ENCODE data around the gene ABCF2.
A peak's percentile ranks its signal among the peaks of the same experiment; 100 is the strongest.

ABCF2 gene

DNA sequence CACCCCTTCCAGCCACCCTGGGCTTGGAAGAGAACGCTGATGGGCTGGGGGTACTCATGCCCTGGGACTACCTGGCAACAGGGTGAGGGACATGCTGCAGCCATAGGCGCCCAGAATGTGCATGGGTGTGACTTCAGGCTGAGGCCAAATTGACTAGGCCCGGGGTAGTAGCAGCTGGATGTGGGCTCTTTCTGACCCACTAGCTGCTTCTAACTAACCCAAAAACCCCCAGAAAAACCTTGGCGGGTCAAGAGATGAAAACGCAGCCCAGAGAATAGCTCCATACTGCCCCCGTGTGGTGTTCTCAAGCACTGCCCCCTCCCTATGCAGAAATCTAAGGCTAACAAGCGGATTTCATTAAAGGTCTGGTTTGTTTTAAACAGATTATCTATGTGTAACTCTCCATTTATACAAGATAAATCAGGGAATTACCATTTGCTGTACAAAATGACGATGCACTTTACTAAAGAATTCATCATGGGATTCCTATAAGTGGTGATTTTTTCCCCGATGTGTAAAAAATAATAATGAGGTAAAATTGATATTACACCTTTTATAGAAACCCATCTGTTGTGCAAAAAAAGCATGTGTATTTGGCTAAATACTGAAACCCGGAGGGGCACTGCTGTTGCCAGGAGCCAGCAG, 17.3 kb upstream of the ABCF2 start:
- H3K4me1 ChIP-seq (ENCODE audit: control insufficient read depth, insufficient read depth, low read length): peaks cover 39% of the 10 kb centered on the region
- no peaks in the 10 kb centered on the region for H3K9me3 ChIP-seq (ENCODE audit: control insufficient read depth, low read length)
- H3K36me3 ChIP-seq (ENCODE audit: control insufficient read depth, insufficient read depth, low read length): no peaks in the 10 kb centered on the region
- no peak overlapping the region for H3K9ac ChIP-seq (ENCODE audit: low read length)
- no peak overlapping the region for H3K4me3 ChIP-seq (ENCODE audit: low read length)
- H3K27me3 ChIP-seq (ENCODE audit: control insufficient read depth, insufficient read depth, low read length): peaks cover 51% of the 10 kb centered on the region

GRCh38 chr7:151243408-151244195, 16.6 kb upstream of the ABCF2 start:
- Histone ChIP-seq H3K9ac (ENCODE audit: low read length) (peak overlapping the region; percentile 4), H3K4me1 (ENCODE audit: control insufficient read depth, insufficient read depth, low read length) (peaks cover 34% of the 10 kb centered on the region)

GRCh38 chr7:151243045-151243349, 16.0 kb upstream of the ABCF2 start:
- peaks cover 49% of the 10 kb centered on the region for H3K27me3 ChIP-seq (ENCODE audit: control insufficient read depth, insufficient read depth, low read length)
- no peaks in the 10 kb centered on the region for H3K9me3 ChIP-seq (ENCODE audit: control insufficient read depth, low read length)
- peak overlapping the region; percentile 4 for H3K9ac ChIP-seq (ENCODE audit: low read length)
- no peak overlapping the region for H3K4me3 ChIP-seq (ENCODE audit: low read length)
- H3K4me1 ChIP-seq (ENCODE audit: control insufficient read depth, insufficient read depth, low read length): peaks cover 30% of the 10 kb centered on the region
- peaks cover under 1% of the 10 kb centered on the region for H3K36me3 ChIP-seq (ENCODE audit: control insufficient read depth, insufficient read depth, low read length)

More at GRCh38 chr7:151243408-151244195, 16.6 kb upstream of the ABCF2 start:
- no peaks in the 10 kb centered on the region for H3K9me3 ChIP-seq (ENCODE audit: control insufficient read depth, low read length)
- no peaks in the 10 kb centered on the region for H3K36me3 ChIP-seq (ENCODE audit: control insufficient read depth, insufficient read depth, low read length)
- no peak overlapping the region for H3K4me3 ChIP-seq (ENCODE audit: low read length)
- H3K27me3 ChIP-seq (ENCODE audit: control insufficient read depth, insufficient read depth, low read length): peaks cover 51% of the 10 kb centered on the region

- Histone ChIP-seq H3K4me1 (ENCODE audit: control insufficient read depth, insufficient read depth, low read length) (peaks cover 25% of the 10 kb centered on the region), H3K4me3 (ENCODE audit: low read length) (no peak overlapping the region), H3K9ac (ENCODE audit: low read length) (no peak overlapping the region), H3K27me3 (ENCODE audit: control insufficient read depth, insufficient read depth, low read length) (peaks cover 44% of the 10 kb centered on the region), H3K9me3 (ENCODE audit: control insufficient read depth, low read length) (no peaks in the 10 kb centered on the region), H3K36me3 (ENCODE audit: control insufficient read depth, insufficient read depth, low read length) (peaks cover 7% of the 10 kb centered on the region)
Measured at GRCh38 chr7:151242159-151243044, 15.4 kb upstream of the ABCF2 start.

DNA sequence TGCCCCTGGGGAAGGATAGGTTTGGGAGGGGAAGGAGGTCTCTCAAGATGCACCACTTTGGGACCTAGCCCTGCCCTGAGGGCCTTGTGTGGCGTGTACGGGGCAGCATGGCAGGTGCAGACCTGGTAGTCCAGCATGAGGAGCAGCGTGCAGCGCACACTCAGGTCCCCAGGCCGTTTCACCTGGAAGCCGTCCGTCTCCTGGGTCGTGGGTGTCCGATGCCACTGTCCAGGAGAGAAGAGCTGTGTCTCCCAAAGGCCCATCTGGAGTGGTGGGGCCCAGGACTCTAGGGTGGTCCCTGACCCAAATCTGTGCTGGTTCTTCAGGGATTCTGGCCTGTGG, 14.7 kb upstream of the ABCF2 start:
- Histone ChIP-seq H3K36me3 (ENCODE audit: control insufficient read depth, insufficient read depth, low read length) (peaks cover 7% of the 10 kb centered on the region), H3K27me3 (ENCODE audit: control insufficient read depth, insufficient read depth, low read length) (peaks cover 37% of the 10 kb centered on the region), H3K4me3 (ENCODE audit: low read length) (no peak overlapping the region), H3K9ac (ENCODE audit: low read length) (no peak overlapping the region), H3K4me1 (ENCODE audit: control insufficient read depth, insufficient read depth, low read length) (peaks cover 24% of the 10 kb centered on the region), H3K9me3 (ENCODE audit: control insufficient read depth, low read length) (no peaks in the 10 kb centered on the region)

GRCh38 chr7:151240942-151241754, 14.1 kb upstream of the ABCF2 start:
- H3K4me1 ChIP-seq (ENCODE audit: control insufficient read depth, insufficient read depth, low read length): peaks cover 24% of the 10 kb centered on the region
- H3K36me3 ChIP-seq (ENCODE audit: control insufficient read depth, insufficient read depth, low read length): peaks cover 7% of the 10 kb centered on the region
- peaks cover 32% of the 10 kb centered on the region for H3K27me3 ChIP-seq (ENCODE audit: control insufficient read depth, insufficient read depth, low read length)
- H3K4me3 ChIP-seq (ENCODE audit: low read length): no peak overlapping the region
- no peaks in the 10 kb centered on the region for H3K9me3 ChIP-seq (ENCODE audit: control insufficient read depth, low read length)
- no peak overlapping the region for H3K9ac ChIP-seq (ENCODE audit: low read length)

- no peaks in the 10 kb centered on the region for H3K9me3 ChIP-seq (ENCODE audit: control insufficient read depth, low read length)
- H3K4me3 ChIP-seq (ENCODE audit: low read length): no peak overlapping the region
- peaks cover 26% of the 10 kb centered on the region for H3K27me3 ChIP-seq (ENCODE audit: control insufficient read depth, insufficient read depth, low read length)
- no peak overlapping the region for H3K9ac ChIP-seq (ENCODE audit: low read length)
- H3K4me1 ChIP-seq (ENCODE audit: control insufficient read depth, insufficient read depth, low read length): peaks cover 24% of the 10 kb centered on the region
- peaks cover 7% of the 10 kb centered on the region for H3K36me3 ChIP-seq (ENCODE audit: control insufficient read depth, insufficient read depth, low read length)
Measured at GRCh38 chr7:151240536-151240935, 13.5 kb upstream of the ABCF2 start.

DNA sequence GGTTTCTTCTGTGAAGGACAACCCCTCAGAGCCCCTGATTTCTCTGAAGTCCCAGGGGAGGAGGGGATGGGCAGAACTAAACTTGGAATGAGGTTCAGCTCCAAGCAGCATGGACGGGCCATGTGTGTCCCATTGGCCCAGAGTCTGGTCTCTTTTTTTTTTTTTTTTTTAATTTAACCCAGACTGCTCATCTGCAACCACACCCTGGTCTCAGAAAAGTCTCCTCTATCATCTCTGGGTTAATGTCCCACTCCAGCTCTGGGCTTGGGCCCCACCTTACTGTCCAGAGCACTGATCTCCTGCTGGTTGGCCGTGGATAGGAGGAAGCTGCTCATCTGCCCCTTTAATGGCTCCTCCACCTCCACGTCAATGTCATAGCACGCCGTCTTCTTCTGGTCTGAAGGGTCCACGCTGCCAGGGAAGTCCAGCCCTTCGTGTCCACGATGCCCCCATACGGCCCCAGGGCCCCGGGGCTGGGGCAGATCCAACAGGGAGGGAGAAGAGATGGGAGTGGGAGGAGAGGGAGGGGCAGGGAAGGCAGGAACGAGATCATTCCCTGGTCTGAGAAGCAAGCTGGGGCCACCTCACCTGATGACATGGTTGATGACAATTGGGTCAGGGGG, 12.9 kb upstream of the ABCF2 start:
- H3K36me3 ChIP-seq (ENCODE audit: control insufficient read depth, insufficient read depth, low read length): peaks cover 7% of the 10 kb centered on the region
- no peak overlapping the region for H3K4me3 ChIP-seq (ENCODE audit: low read length)
- peaks cover 20% of the 10 kb centered on the region for H3K4me1 ChIP-seq (ENCODE audit: control insufficient read depth, insufficient read depth, low read length)
- no peaks in the 10 kb centered on the region for H3K9me3 ChIP-seq (ENCODE audit: control insufficient read depth, low read length)
- no peak overlapping the region for H3K9ac ChIP-seq (ENCODE audit: low read length)
- H3K27me3 ChIP-seq (ENCODE audit: control insufficient read depth, insufficient read depth, low read length): peaks cover 20% of the 10 kb centered on the region

GRCh38 chr7:151238924-151239836, 12.2 kb upstream of the ABCF2 start:
- peaks cover 12% of the 10 kb centered on the region for H3K4me1 ChIP-seq (ENCODE audit: control insufficient read depth, insufficient read depth, low read length)
- no peaks in the 10 kb centered on the region for H3K9me3 ChIP-seq (ENCODE audit: control insufficient read depth, low read length)
- peaks cover 12% of the 10 kb centered on the region for H3K27me3 ChIP-seq (ENCODE audit: control insufficient read depth, insufficient read depth, low read length)
- peaks cover 7% of the 10 kb centered on the region for H3K36me3 ChIP-seq (ENCODE audit: control insufficient read depth, insufficient read depth, low read length)
- H3K9ac ChIP-seq (ENCODE audit: low read length): no peak overlapping the region
- no peak overlapping the region for H3K4me3 ChIP-seq (ENCODE audit: low read length)

GRCh38 chr7:151238190-151238810, 11.3 kb upstream of the ABCF2 start:
- peaks cover 5% of the 10 kb centered on the region for H3K27me3 ChIP-seq (ENCODE audit: control insufficient read depth, insufficient read depth, low read length)
- H3K4me3 ChIP-seq (ENCODE audit: low read length): no peak overlapping the region
- no peak overlapping the region for H3K9ac ChIP-seq (ENCODE audit: low read length)
- H3K9me3 ChIP-seq (ENCODE audit: control insufficient read depth, low read length): no peaks in the 10 kb centered on the region
- peaks cover 12% of the 10 kb centered on the region for H3K4me1 ChIP-seq (ENCODE audit: control insufficient read depth, insufficient read depth, low read length)
- peaks cover 7% of the 10 kb centered on the region for H3K36me3 ChIP-seq (ENCODE audit: control insufficient read depth, insufficient read depth, low read length)
